HG02938 (cell line): ENCODE results near the gene HYAL3.
"Not testable (repeated sequence)": the region's sequence is repeated elsewhere in the genome, so short reads cannot be mapped to it uniquely, and the experiment has no call there.

ENCODE experiments used
- ATAC-seq: cut with Tn5 transposase; IDR thresholded peaks from one replicate; pipeline ENCODE4 v1.9.1; 2021; ENCODE audit warnings: mild to moderate bottlenecking, moderate library complexity; ENCODE audit not compliant: unreplicated experiment

The HYAL3 gene

DNA sequence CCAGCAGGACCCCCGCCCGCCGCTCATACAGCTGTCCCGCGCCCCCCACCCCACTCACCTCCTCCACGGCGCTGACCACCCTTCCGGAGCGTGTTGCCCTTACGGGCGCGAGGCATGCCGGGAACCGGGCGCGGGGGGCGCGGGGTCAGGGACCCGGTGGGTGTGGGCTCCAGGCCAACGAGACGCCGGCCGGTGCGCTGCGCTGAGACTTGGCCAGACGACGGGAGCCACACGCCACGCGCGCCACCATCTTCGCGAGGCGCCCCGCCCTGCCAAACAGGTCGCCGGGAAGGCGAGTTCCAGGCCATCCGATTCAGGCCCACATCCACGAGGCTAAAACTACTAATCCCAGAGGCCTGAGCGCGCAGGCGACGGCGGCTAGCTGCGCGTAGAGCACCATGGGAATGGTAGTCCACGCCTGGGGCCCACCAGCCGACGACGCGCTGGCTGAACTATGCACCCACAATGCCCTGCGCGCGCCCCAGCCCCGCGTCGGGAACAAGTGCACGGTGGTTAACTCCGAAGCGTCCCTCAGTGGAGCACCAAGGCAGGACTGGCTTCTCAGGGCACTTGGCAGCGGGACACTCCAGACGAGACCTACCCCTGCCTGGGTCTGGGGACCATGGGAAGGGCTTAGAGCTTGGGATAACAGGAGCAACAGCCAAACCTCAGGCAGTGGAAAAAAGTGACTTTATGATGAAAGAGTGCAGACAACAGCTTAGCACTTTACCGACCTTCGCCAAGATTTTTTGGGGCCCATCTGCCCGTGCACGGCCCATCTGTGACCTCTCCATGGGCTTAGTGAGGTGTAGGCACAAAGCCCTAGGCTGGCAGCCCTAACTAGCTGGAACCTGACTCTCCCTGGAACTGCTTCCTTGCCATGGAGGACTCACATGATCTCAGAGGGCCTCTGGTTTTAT, 6.8 kb downstream of the HYAL3 start, which contains the start of gene IFRD2:
TSS of gene IFRD2 (minus strand) at position 271 of the 920 bp plus-strand sequence. CDS start at position 116, 155 bp downstream.
- peak; percentile 93 for ATAC-seq

DNA sequence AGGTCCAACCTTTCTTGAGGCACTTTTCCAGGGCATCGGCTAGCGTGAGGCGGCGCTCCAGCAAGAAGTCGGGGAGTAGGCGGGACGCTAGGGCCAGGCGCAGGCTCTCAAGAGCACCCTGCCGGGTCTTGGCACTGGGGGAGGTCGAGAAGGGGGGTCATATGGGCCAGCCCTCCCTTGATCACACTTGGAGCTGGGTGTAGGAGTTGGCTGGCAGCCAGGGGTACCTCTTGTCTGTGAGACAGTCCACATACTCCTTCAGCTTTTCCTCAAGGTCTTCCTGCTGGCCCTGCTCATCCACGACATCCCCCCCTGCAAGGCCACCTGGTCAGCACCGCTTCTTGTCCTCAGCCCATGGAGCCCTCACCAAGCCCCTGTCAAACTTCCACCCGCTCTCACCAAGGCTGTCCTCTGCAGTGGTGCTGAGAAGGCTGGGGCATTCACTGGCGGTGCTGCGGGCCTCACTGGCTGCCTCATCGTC, 9.0 kb downstream of the HYAL3 start:
- ATAC-seq: no peak

GRCh38 chr3:50289130-50289529, 10.1 kb downstream of the HYAL3 start:
- no peak for ATAC-seq

- ATAC-seq: no peak
Measured at GRCh38 chr3:50288387-50289007, 10.7 kb downstream of the HYAL3 start.

GRCh38 chr3:50287262-50287661, 11.9 kb downstream of the HYAL3 start:
- no peak for ATAC-seq

- ATAC-seq: no peak
Measured at GRCh38 chr3:50286322-50287227, 12.6 kb downstream of the HYAL3 start.

GRCh38 chr3:50284121-50284520, 15.1 kb downstream of the HYAL3 start:
- ATAC-seq: not testable (repeated sequence)

- ATAC-seq: no peak
Measured at GRCh38 chr3:50279255-50280016, 19.8 kb downstream of the HYAL3 start.

DNA sequence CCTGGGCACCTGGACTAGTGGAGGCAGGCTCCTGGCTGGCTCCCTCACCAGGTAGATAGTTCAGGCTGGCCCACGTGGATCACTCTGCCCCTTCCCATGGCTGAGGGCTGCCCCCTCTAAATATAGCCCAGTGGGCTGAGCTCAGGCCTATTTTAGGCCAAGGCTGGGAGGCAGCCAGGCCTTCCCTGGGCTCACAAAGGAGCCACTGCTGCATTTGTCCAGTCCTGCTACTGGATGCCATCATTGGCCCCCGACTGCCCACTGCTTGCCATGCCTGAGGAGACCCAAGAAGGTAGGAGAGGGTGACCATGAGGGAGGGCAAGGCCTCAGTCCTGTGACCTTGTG, 20.4 kb downstream of the HYAL3 start, which contains the start of gene LSMEM2:
TSS of gene LSMEM2 (plus strand) at position 208 of the 345 bp plus-strand sequence. CDS start at position 235, 27 bp downstream.
- no peak for ATAC-seq

- ATAC-seq: no peak
Measured at GRCh38 chr3:50278123-50278879, 20.9 kb downstream of the HYAL3 start.

DNA sequence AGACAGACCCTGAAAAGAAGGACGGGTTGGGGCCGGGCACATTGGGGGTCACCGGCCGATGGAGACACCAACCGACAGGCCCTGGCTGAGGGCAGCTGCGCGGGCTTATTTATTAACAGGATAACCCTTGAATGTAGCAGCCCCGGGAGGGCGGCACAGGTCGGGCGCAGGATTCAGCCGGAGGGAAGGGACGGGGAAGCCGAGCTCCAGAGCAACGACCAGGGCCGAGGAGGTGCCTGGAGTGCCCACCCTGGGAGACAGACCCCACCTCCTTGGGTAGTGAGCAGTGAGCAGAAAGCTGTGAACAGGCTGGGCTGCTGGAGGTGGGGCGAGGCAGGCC, 22.5 kb downstream of the HYAL3 start:
- no peak for ATAC-seq

DNA sequence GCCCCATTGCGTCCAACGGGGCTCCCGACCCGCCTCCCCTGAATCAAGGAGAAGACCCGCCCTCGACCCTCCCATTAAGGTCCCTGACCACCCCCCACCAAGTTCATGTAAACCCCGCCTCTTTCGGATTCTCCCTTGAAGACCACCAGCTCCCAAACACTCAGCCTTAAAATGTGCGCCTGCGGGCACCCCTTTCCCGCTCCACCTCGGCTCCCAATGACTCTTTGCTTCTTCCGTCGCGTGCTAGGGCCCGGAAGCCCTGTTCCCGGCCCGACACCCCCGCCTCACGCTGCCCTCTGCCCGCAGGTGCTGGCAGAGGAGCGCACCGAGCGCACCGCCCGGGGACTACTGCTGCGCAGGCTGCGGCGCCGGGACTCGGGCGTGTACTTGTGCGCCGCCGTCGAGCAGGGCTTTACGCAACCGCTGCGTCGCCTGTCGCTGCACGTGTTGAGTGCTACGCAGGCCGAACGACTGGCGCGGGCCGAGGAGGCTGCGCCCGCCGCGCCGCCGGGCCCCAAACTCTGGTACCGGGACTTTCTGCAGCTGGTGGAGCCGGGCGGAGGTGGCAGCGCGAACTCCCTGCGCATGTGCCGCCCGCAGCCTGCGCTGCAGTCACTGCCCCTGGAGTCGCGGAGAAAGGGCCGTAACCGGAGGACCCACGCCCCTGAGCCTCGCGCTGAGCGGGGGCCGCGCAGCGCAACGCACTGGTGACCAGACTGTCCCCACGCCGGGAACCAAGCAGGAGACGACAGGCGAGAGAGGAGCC, 23.0 kb downstream of the HYAL3 start:
- ATAC-seq: no peak

- ATAC-seq: no peak
Measured at GRCh38 chr3:50275141-50275995, 23.8 kb downstream of the HYAL3 start.

GRCh38 chr3:50274371-50275104, 24.7 kb downstream of the HYAL3 start:
- ATAC-seq: no peak

- ATAC-seq: no peak
Measured at GRCh38 chr3:50273689-50274065, 25.5 kb downstream of the HYAL3 start.

DNA sequence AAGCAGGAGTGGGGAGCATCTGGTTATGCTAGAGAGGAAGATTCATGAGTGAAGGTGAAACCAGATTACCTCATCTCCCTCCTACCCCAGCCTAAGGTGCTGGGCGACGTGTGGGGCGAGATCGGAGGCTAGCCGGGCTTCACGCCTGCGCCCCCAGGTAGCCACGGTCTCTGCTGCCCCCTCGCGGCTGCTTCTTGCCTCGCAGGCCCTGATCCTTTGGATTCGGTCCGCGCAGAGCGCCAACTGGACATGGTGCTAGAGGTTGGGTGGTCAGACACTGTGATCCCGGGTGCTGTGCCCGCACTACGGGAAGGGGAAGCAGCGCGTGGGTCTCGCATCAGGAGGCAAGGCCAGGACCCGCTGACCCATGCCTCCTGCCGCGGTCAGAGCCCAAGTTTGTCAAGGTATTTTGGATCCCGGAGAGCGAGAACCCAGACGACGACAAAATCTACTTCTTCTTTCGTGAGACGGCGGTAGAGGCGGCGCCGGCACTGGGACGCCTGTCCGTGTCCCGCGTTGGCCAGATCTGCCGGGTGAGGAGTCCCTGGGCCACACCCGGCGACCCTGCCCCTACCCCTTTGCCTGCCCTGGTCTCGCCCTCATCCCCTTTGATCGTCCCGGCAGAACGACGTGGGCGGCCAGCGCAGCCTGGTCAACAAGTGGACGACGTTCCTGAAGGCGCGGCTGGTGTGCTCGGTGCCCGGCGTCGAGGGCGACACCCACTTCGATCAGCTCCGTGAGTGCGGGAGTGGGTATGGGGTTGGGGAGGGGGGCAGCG, 26.1 kb downstream of the HYAL3 start:
- ATAC-seq: peak; percentile 58

DNA sequence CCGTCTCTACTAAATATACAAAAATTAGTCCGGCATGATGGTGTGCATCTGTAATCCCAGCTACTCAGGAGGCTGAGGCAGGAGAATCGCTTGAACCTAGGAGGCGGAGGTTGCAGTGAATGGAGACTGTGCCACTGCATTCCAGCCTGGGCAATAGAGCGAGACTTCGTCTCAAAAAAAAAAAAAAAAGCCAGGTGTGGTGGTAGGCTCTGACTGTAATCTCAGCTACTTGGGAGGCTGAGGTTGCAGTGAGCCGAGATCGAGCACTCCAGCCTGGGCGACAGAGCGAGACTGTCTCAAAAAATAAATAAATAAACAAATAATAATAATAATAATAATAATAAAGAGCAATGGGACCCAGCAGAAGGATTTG, 26.7 kb downstream of the HYAL3 start:
- not testable (repeated sequence) for ATAC-seq
